Activated CD4-positive, alpha-beta T cell treated with anti-CD3 and anti-CD28 coated beads for 36 hours (primary cell): Measurements from ENCODE around the gene FAM120B. TPM values are rescaled to one million over a fixed set of nuclear protein-coding genes. Genes with fewer than 3 reads are reported as not detected.
"Not testable (repeated sequence)": the region's sequence is repeated elsewhere in the genome, so short reads cannot be mapped to it uniquely, and the experiment has no call there.

Experiments used
- ATAC-seq: fragments of 200-7000 bp; cut with Tn5 transposase; one replicate; pipeline ENCODE4 v1.10.0; 2021; ENCODE audit warnings: mild to moderate bottlenecking, moderate library complexity
- CTCF ChIA-PET: fragments of 350-600 bp; sonication (Branson Sonifier 250); formaldehyde crosslinking; loops from one replicate; lab custom pipeline; 2021; ENCODE audit warnings: antibody characterized with exemption; lab: Charles Lee
- POLR2A ChIA-PET: fragments of 350-600 bp; sonication (Branson Sonifier 250); formaldehyde crosslinking; loops from one replicate; lab custom pipeline; 2021; ENCODE audit warnings: antibody characterized with exemption, inconsistent platforms; lab: Charles Lee
- DNase-seq: peaks from one replicate; pipeline ENCODE4 v3.0.0-alpha.2; 2020
- H3K27ac Mint-ChIP-seq: one replicate; pipeline ENCODE4 v1.8.0; 2021; ENCODE audit warnings: mixed read lengths
- H3K27me3 Mint-ChIP-seq: one replicate; pipeline ENCODE4 v1.8.0; 2021; ENCODE audit warnings: mixed read lengths
- H3K36me3 Mint-ChIP-seq: one replicate; pipeline ENCODE4 v1.8.0; 2021; ENCODE audit warnings: low read depth, mixed read lengths
- H3K4me1 Mint-ChIP-seq: one replicate; pipeline ENCODE4 v1.8.0; 2021; ENCODE audit warnings: mixed read lengths
- H3K4me3 Mint-ChIP-seq: one replicate; pipeline ENCODE4 v1.8.0; 2021; ENCODE audit warnings: mild to moderate bottlenecking, moderate library complexity, mixed read lengths
- H3K9me3 Mint-ChIP-seq: one replicate; pipeline ENCODE4 v1.8.0; 2021; ENCODE audit warnings: low read depth, mixed read lengths
- intact Hi-C, 2 experiments: fragments of 100-400 bp; cut with DNase I in 1 of 2; cut with micrococcal nuclease in 1 of 2; formaldehyde crosslinking; loops; one replicate each; pipeline versions ENCODE4 v1.14.2 to v1.15.1; 2022 to 2024; cut with DNase I, micrococcal nuclease
- total RNA-seq, 2 experiments: library from RNA; stranded (reverse); gene quantifications; one replicate each; pipeline ENCODE4 v1.2.3, GENCODE V29; 2021

The FAM120B gene
- total RNA-seq, 2 experiments from 2014 or later: 21.9 to 26.3 TPM

GRCh38 chr6:170346649-170347048 is 40.1 kb downstream of the FAM120B start:
- DNase-seq (peak; percentile 15), ATAC-seq (peak; percentile 52)
- Mint-ChIP-seq H3K27ac (peak overlapping the region; percentile 72), H3K4me1 (peaks cover 34% of the 10 kb centered on the region), H3K27me3 (no peaks in the 10 kb centered on the region), H3K9me3 (peaks cover 9% of the 10 kb centered on the region), H3K4me3 (no peak overlapping the region), H3K36me3 (peaks cover 48% of the 10 kb centered on the region)
- intact Hi-C loops: no loop called here
- ChIA-PET POLR2A (no interaction called here), CTCF (interaction anchor here (0.5 to 0.7 kb wide), 2 partner anchors 11 to 533 kb away, joined by 3 to 4 read pairs; no protein-coding TSS in a partner anchor)

GRCh38 chr6:170347091-170347490 is 40.5 kb downstream of the FAM120B start:
- peak; percentile 49 for DNase-seq
- POLR2A ChIA-PET: no interaction called here
- H3K4me3 Mint-ChIP-seq: no peak overlapping the region
- CTCF ChIA-PET: interaction anchor here (0.5 to 0.7 kb wide), 2 partner anchors 11 to 534 kb away, joined by 3 to 4 read pairs; no protein-coding TSS in a partner anchor
- intact Hi-C loops: no loop called here
- peaks cover 34% of the 10 kb centered on the region for H3K4me1 Mint-ChIP-seq
- H3K36me3 Mint-ChIP-seq: peaks cover 49% of the 10 kb centered on the region
- H3K27ac Mint-ChIP-seq: peak overlapping the region; percentile 72
- H3K9me3 Mint-ChIP-seq: peaks cover 9% of the 10 kb centered on the region
- peak; percentile 69 for ATAC-seq
- H3K27me3 Mint-ChIP-seq: no peaks in the 10 kb centered on the region

GRCh38 chr6:170347975-170348374 is 41.4 kb downstream of the FAM120B start:
- Mint-ChIP-seq H3K36me3 (peaks cover 55% of the 10 kb centered on the region), H3K4me1 (peaks cover 32% of the 10 kb centered on the region), H3K27ac (no peak overlapping the region), H3K4me3 (no peak overlapping the region), H3K9me3 (peaks cover 11% of the 10 kb centered on the region), H3K27me3 (no peaks in the 10 kb centered on the region)
- DNase-seq: no peak
- CTCF ChIA-PET: interaction anchor here (1.5 to 1.7 kb wide), 2 partner anchors 16 to 397 kb away, joined by 3 to 7 read pairs; no protein-coding TSS in a partner anchor
- no peak for ATAC-seq
- intact Hi-C loops: no loop called here
- POLR2A ChIA-PET: no interaction called here

GRCh38 chr6:170351456-170351855 is 44.9 kb downstream of the FAM120B start:
- peaks cover 11% of the 10 kb centered on the region for H3K9me3 Mint-ChIP-seq
- H3K4me1 Mint-ChIP-seq: peaks cover 10% of the 10 kb centered on the region
- intact Hi-C loops, H3K4me3 Mint-ChIP-seq, H3K27ac Mint-ChIP-seq, DNase-seq, ATAC-seq, H3K27me3 Mint-ChIP-seq, POLR2A ChIA-PET, CTCF ChIA-PET: not testable (repeated sequence)
- peaks cover 57% of the 10 kb centered on the region for H3K36me3 Mint-ChIP-seq

- intact Hi-C loops, H3K4me3 Mint-ChIP-seq, DNase-seq, H3K27ac Mint-ChIP-seq, H3K27me3 Mint-ChIP-seq, ATAC-seq, H3K4me1 Mint-ChIP-seq, CTCF ChIA-PET, POLR2A ChIA-PET: not testable (repeated sequence)
- peaks cover 11% of the 10 kb centered on the region for H3K9me3 Mint-ChIP-seq
- H3K36me3 Mint-ChIP-seq: peaks cover 43% of the 10 kb centered on the region
Observed at GRCh38 chr6:170355190-170355589, 48.6 kb downstream of the FAM120B start.

- H3K27ac Mint-ChIP-seq: peak overlapping the region; percentile 33
- no peak for ATAC-seq
- ChIA-PET CTCF (no interaction called here), POLR2A (no interaction called here)
- no peaks in the 10 kb centered on the region for H3K4me1 Mint-ChIP-seq
- no peaks in the 10 kb centered on the region for H3K27me3 Mint-ChIP-seq
- DNase-seq: no peak
- H3K36me3 Mint-ChIP-seq: peaks cover 39% of the 10 kb centered on the region
- H3K4me3 Mint-ChIP-seq: no peak overlapping the region
- intact Hi-C loops: no loop called here
- peaks cover 10% of the 10 kb centered on the region for H3K9me3 Mint-ChIP-seq
Observed at GRCh38 chr6:170355661-170356060, 49.1 kb downstream of the FAM120B start.

- CTCF ChIA-PET: no interaction called here
Observed at GRCh38 chr6:170357812-170358211, 51.3 kb downstream of the FAM120B start.

GRCh38 chr6:170358496-170358895 is 51.9 kb downstream of the FAM120B start:
- Mint-ChIP-seq H3K4me3 (no peak overlapping the region), H3K36me3 (peaks cover 20% of the 10 kb centered on the region), H3K9me3 (no peaks in the 10 kb centered on the region), H3K4me1 (no peaks in the 10 kb centered on the region), H3K27me3 (no peaks in the 10 kb centered on the region), H3K27ac (no peak overlapping the region)
- ATAC-seq (no peak), DNase-seq (no peak)
- intact Hi-C loops: no loop called here
- CTCF ChIA-PET: no interaction called here
- POLR2A ChIA-PET: no interaction called here

More at GRCh38 chr6:170357812-170358211, 51.3 kb downstream of the FAM120B start:
- intact Hi-C loops: no loop called here
- ATAC-seq (no peak), DNase-seq (no peak)
- H3K4me3 Mint-ChIP-seq: no peak overlapping the region
- H3K36me3 Mint-ChIP-seq: peaks cover 23% of the 10 kb centered on the region
- no peaks in the 10 kb centered on the region for H3K9me3 Mint-ChIP-seq
- H3K27me3 Mint-ChIP-seq: no peaks in the 10 kb centered on the region
- no peak overlapping the region for H3K27ac Mint-ChIP-seq
- H3K4me1 Mint-ChIP-seq: no peaks in the 10 kb centered on the region
- POLR2A ChIA-PET: no interaction called here

- ChIA-PET CTCF (no interaction called here), POLR2A (interaction anchor here (0.6 kb wide), 1 partner anchor 180 kb away, joined by 3 read pairs; no protein-coding TSS in a partner anchor)
- Mint-ChIP-seq H3K27ac (no peak overlapping the region), H3K36me3 (peaks cover 12% of the 10 kb centered on the region), H3K9me3 (no peaks in the 10 kb centered on the region), H3K27me3 (no peaks in the 10 kb centered on the region), H3K4me1 (no peaks in the 10 kb centered on the region), H3K4me3 (no peak overlapping the region)
- intact Hi-C loops: no loop called here
- ATAC-seq (no peak), DNase-seq (no peak)
Observed at GRCh38 chr6:170360476-170360875, 53.9 kb downstream of the FAM120B start.

- ATAC-seq: no peak
- Mint-ChIP-seq H3K27me3 (no peaks in the 10 kb centered on the region), H3K27ac (no peak overlapping the region), H3K4me1 (no peaks in the 10 kb centered on the region), H3K4me3 (no peak overlapping the region), H3K36me3 (peaks cover 15% of the 10 kb centered on the region), H3K9me3 (no peaks in the 10 kb centered on the region)
- intact Hi-C loops: no loop called here
- ChIA-PET CTCF (interaction anchor here (0.6 kb wide), 1 partner anchor 77 kb away, joined by 3 read pairs; no protein-coding TSS in a partner anchor), POLR2A (no interaction called here)
- DNase-seq: no peak
Observed at GRCh38 chr6:170361335-170361734, 54.8 kb downstream of the FAM120B start.

GRCh38 chr6:170362121-170362520 is 55.6 kb downstream of the FAM120B start:
- intact Hi-C loops: no loop called here
- Mint-ChIP-seq H3K4me1 (no peaks in the 10 kb centered on the region), H3K36me3 (peaks cover 15% of the 10 kb centered on the region), H3K27ac (no peak overlapping the region), H3K27me3 (no peaks in the 10 kb centered on the region), H3K9me3 (no peaks in the 10 kb centered on the region), H3K4me3 (no peak overlapping the region)
- no peak for ATAC-seq
- POLR2A ChIA-PET: interaction anchor here (0.7 kb wide), 1 partner anchor 345 kb away, joined by 3 read pairs; no protein-coding TSS in a partner anchor
- CTCF ChIA-PET: no interaction called here
- DNase-seq: no peak

- ATAC-seq (no peak), DNase-seq (no peak)
- Mint-ChIP-seq H3K9me3 (no peaks in the 10 kb centered on the region), H3K4me1 (no peaks in the 10 kb centered on the region), H3K27me3 (no peaks in the 10 kb centered on the region), H3K4me3 (no peak overlapping the region), H3K36me3 (peaks cover 19% of the 10 kb centered on the region), H3K27ac (peak overlapping the region; percentile 47)
- intact Hi-C loops: no loop called here
- ChIA-PET CTCF (no interaction called here), POLR2A (no interaction called here)
Observed at GRCh38 chr6:170363255-170363654, 56.7 kb downstream of the FAM120B start.
